Measurements from ENCODE around the gene LHX4. TPM values are rescaled to one million over a fixed set of nuclear protein-coding genes. Genes with fewer than 3 reads are reported as not detected.
"Not testable (repeated sequence)": the region's sequence is repeated elsewhere in the genome, so short reads cannot be mapped to it uniquely, and the experiment has no call there.

Gene LHX4
- polyA plus RNA-seq, 1 donor: 1.6 TPM

DNA sequence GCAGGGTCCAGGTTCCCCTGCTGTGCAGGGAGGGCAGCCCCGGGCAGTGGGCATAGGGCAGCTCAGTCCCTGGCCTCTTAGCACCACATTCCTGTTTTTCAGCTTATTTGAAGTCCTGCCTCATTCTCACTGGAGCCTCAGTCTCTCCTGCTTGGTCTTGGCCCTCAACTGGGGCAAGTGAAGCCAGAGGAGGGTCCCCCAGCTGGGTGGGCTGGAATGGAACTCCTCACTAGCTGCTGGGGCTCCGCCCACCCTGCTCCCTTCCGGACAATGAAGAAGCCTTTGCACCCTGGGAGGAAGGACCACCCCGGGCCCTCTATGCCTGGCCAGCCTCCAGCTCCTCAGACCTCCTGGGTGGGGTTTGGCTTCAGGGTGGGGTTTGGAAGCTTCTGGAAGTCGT lies 32.8 kb upstream of the LHX4 start:
- no peak for DNase-seq

DNA sequence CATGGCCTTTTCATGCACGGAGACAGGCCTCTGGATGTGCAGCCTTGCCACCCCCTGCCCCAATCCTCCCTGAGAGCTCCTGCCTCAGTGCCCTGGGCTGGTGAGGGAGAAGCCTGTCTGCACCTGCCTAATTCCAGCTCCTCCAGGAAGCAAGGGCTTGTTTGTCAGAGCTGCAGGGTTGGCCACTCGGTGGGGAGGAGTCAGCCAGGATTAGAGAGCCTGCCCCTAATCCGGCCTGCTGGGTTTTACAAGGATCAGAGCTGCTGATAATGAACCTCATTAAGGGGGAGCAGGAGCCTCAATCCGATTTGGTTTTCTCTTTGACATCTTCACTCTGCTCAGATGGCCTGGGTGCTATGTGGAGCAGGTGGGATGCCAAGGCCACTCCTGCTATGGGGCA lies 31.9 kb upstream of the LHX4 start:
- DNase-seq: no peak

DNA sequence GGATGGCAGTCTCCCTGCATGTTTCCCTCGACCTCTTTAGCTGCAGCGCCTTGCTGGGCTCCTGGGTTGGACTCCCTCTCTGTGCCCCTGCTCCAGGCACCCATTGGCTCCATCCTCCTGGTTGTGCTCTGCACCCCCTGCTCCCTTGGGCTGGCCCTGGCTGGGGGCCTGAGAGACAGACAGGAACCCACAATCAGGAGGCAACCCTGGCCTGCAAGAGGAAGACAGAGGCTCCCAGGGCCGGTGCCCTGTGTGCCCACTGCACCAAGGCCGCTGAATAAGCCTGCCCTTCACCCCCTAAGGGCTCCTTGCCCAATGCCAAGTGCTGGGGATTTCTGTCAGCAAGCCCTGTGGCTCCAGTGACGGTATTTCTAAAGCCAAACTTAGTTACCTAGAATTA lies 31.5 kb upstream of the LHX4 start:
- DNase-seq: no peak

DNA sequence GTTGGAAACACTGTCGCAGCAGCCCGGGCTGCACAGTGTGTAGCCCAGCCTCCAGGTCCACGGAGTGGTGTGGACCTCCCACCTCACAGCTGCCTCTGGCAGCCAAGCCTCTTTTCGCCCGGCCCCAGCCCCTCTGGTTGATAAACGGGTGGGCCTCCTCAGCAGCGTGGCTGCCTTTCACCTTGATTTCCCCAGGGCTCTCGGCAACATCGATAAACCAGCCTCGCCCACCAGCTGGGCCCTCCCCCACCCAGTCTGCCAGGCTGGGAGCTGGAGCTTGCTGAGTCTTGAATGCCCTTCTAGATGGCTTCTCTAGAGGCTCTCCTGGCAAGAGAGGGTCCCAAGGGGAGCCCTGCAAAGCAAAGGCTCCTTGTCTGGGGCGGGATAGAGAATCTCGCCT lies 31.0 kb upstream of the LHX4 start:
- DNase-seq: no peak

DNA sequence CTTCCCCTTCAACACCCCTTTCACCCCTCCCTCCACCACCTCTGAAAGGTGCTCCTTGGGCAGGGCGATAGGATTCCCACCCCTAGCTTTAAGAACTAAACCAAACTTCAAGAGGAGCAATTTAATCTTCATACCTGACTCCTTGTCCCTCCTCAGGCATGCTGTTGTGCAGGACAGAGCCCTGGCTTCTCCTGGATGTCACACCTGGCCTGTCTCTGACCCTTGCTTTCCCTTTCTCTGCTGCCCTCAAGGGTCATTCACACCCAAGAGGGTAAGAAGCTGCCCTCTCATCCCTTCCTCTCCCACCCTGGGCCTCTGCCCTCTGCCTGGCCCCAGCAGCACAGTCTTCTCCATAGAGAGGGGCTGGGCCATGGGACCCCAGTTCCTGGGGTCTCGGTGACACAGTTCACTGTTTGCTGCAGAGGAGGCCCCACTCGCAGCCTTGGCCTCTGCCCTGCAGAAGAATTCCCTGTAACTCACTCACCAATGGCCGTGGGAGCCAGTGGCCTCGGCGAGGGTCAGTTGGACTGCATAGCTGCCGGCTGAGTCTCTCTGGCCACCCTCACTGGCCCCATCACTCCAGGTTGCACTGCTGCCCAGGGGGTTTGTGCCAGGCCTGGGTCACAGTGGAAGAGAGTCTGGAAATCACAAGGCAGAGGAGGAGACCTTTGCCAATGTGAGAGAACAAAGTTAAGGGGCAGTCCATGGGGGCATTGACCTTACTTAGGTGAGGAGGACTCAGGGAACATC lies 28.4 kb upstream of the LHX4 start:
- DNase-seq: no peak

DNA sequence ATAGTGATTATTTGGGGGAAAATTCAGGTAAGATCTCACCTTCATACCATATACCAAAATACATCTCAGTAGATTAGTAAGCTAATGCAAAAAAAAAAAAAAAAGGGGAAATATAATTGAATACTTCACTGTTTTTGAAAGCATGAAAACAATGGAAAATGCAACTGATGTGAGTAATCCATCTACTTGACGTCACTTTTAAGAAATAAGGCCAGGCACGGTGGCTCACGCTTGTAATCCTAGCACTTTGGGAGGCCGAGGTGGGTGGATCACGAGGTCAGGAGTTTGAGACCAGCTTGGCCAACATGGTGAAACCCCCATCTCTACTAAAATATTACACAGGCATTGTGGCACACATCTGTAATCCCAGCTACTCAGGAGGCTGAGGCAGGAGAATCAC lies 27.5 kb upstream of the LHX4 start:
- not testable (repeated sequence) for DNase-seq

DNA sequence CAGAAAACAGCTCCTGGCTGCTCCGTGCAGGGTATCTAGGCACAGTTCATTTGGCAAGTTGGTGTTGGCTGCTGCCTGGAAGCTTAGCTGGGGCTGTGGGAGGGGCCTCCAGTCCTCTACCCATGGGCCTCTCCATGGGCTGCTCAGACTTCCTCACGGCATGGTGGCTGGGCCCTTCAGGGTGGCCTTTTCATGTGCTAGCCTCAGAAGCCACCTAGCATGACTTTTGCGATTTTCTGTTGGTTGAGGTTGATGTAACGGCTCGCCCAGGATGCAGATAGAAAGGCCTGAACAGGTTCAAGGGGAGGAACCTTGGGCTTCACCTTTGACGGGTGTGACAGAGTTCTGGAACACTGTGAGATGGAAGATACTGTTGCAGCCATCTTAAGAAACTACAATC lies 25.8 kb upstream of the LHX4 start:
- DNase-seq: no peak

DNA sequence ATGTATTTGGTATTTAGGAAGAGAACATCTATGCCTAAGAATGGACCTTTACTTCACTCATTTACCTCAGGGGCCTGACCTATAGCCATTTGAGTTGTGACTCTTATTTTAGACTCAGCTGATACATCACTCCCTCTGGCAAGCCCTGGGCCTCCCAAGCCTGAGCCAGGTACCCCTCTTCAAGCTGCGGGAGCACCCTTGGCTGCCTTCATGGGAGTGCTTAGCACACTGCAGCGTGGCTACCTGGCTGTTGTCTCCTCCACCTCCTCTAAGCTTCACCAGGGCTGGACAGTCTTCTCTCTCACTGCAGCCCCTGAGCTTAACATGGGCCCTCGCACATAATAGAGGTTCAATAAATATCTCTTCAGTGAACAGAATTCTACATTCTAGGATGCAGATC lies 23.5 kb upstream of the LHX4 start:
- no peak for DNase-seq

DNA sequence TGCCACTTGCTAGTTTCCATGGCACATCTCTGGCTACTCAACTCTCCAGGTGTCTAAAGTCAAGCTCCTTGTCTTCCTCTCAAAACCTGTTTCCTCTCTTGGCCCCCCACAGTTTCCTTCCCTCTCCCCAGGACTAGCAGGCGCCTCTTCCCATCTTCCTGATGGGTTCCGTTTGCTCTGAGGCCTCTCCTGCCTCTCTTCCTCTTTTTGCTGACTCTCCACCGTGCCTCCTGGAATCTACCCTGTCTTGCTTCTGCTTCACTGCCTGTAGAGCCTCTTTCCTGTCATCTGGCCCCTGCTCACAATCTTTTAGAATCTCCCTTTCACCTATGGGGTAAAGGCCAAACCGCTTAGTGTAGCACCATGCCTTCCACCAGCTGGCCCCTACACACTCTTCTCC lies 21.8 kb upstream of the LHX4 start:
- DNase-seq: no peak

DNA sequence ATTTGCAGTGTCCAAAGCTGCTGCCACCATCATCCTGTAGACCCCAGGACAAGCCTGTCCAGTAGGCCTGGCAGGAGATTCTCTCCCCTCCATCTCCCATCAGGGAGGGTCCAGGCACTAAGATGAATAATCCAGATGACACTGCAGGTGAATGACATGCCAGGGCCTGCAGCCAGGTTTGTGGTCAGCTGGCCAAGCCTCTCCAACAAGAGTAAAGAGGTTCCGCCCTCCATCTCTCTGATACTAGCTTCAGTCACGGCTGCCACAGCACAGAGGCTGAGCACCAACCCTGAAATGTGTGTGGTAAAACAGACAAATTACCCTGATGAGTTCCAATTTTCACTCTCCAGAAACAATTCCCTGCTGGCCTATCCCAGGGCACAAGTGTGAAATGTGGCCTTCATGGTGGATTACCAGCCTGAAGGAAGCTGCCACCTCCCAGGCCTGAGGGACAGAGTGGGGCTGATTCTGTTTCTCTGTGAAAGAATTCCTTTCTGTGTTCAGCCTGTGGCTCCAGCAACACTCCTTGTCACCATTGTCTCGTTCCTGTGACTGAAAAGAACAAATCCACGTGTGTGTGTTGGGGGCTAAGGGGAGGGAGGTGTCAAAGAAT lies 19.9 kb upstream of the LHX4 start:
- DNase-seq: no peak

DNA sequence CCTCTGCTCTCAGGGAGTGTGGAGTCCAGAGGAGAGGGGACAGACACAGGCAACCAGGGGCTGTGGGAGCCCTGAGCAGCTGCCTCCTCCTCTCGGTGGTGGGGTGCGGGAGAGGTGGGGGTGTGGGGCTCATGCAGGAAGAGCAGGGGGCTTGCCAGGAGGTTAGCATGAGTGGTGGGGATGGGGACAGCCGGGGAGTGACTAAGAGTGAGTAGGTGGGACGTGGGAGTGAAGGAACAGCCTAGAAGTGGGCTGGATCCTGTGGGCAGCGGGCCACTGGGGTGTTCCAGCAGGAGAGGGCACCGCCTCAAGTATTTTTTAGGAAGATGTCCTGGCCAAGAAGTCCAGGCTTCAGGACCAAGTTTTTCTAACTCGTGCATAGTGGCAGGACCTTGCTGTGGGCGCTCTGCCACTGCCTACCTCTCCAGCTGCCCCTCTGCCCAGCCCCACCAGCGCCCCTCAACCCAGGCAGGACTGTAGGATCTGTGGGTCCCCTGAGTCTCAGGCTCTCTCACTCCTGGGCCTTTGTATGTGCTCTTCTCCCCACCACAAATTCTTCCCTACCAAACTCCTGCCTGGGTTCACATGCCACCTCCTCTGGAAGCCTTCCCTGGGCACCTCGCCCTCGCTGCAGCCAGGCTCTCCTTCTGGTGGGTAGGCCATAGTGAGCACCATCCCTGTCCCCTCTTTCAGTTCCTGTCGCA lies 18.8 kb upstream of the LHX4 start:
- no peak for DNase-seq

DNA sequence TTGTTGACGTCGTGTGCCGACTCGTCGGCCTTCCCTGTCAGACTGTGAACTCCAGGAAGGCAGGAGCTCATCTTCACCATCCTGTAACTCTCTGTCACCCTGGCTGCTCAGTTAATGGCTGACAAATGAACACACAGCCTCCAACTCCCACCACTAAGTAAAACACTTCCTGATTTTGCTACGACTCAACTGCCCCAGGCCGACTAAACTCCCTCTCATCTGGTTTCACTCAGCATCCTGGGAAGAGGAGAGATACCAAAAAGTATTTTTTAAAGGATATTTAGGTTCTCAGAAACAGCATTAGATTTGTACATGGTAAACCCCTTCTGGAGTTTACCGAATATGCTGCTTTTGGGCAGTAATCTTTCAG lies 18.2 kb upstream of the LHX4 start:
- no peak for DNase-seq

DNA sequence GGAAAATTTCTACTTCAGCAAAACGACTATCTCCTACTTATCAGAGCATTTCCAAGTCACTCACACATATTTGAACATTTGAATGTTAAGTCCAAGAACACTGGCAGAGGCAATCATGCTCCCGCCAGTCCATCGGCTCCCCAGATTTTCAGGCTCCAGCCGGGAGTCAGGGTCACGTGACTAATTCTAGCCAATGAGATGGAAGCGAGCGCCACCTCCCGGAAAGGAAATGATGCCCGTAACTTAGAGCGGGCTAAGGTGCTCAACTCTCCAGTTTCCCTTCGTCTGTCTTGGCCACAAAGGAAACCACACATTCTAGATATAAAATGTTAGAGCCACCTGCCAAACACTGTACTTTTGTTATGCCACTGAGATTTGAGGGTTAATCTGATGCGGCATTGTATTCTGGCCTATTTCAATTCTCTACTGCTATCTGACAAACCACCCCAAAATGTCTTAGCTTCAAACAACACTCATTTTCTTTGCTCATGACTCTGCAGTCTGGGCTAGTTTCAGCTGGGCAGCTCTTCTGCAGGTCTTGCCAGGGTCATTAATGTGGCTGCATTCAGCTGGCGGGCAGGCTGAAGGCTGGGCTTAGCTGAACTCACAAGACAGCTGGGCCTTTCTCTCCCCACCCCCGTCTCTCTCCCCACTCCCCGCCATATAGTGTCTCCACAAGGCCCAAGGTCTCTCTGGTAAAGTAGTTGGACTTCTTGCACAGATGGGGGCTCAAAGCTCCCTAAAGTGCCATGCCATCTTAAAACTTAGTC lies 16.5 kb upstream of the LHX4 start:
- DNase-seq: no peak

DNA sequence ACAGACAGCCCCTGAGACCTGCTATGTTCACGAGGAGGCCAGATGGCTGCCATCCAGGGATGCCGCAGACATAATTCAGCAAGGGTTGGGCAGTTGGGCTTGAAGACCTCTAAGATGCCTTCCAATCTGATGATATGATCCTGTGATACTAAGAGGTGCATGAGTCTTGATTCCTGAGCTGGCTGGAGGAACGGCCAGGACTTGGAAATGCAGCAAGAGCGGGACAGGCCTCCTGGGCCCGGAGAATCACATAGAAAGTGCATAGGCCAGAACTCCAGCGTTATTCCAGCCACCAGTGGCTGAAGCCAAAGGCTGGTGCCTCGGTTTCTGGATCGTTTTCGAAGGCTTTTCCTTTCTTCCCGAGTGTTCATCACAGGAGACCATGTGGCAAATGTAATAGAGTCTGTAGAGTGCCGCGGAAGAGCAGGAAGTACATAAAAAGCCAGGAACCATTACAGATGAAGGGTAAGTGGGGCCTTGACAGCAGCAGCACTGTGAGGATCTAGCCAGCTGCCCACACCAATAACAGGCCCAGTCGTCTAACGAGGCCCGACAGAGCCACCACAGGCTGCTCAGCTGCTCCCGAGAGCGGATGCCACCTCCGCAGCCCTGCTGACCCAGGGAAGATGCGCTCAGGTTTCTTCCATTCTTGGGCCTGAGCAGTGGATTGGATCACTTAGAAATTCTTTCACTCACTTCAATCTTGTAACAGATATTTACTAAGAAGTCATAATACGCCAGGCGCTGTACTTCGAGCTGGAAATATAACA lies 14.0 kb upstream of the LHX4 start:
- DNase-seq: no peak

DNA sequence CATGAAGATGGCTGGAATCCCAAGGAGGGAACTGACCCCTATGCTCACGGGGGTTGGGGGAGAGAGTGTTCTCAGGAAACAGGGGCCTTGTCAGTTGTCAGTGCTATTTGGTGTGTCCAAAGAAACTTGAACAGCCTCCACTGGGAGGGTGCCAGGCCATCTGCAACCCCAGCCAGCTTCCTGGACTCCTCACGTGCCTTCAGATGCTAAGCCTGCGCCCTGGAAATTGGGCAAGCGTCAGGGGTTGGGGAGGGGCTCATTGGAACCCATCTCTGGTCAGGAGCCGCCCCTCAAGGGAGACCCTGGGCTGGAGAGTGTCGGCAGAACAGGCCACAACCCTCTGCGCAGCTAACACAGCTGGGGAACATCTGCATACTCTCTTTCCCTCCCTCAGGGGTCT lies 13.1 kb upstream of the LHX4 start:
- no peak for DNase-seq

DNA sequence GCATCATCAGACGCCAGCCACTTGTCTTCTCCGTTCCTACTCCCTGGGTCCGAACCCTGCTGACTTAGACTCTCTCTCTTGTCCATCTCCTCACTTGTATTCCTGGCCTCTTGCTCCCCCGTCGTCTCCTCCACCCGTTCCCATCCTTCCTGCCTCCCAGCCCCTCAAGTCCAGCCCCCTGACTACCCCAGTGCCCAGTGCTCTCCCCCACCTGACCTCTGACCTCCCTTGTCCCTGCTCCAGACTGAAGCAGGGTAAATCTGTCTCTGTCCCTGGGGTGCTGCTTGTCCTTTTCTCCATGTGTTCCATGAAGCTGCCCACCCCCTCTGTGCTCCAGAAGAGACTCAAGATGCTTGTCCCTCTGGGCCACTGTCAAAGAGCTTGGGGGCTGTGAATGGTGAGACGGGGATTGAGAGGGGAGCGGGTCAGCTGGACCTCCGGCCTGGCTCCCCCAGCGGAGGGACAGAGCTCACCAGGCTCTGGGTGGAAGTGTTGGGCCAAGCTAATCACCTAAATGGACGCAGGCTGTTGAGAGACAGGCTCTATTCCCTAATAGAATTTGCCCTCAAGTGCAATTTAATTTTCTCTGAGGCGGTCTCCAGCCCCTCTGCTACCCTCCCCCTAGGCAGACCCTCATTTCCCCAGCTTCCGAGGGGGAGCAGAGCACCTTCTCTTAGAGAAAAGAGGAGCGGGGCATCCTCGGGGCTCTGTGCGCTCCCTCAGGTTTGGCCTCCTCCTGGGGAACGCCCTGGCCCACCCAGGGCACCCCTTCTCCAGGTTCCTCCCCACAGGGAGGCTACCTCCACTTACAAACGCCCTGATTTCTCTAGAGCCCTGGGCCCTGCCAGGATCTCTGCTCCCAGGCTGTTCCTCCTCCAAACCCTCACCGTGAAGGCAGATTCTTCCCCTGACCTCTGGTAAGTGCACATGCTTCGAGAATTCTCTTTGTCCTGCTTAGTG lies 11.0 kb upstream of the LHX4 start:
- DNase-seq: no peak

DNA sequence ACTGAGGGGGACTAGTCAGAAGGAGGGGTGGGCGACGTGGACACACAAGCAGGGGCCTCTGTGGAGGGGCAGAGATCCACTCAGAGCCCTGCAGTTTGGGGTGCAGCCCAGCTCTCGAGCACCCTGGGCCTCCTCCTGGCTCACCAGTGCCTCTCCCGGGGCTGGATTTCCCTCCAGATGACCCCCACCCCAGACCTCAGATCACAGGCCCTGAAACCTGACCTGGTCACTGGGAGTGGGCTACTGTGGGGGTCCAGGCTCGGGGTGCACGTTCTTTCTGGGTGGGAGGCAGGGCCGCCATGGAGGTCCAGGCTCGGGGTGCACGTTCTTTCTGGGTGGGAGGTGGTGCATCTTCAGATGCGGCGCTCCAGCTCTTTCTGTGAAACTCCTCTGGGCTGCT lies 10.3 kb upstream of the LHX4 start:
- DNase-seq: no peak

DNA sequence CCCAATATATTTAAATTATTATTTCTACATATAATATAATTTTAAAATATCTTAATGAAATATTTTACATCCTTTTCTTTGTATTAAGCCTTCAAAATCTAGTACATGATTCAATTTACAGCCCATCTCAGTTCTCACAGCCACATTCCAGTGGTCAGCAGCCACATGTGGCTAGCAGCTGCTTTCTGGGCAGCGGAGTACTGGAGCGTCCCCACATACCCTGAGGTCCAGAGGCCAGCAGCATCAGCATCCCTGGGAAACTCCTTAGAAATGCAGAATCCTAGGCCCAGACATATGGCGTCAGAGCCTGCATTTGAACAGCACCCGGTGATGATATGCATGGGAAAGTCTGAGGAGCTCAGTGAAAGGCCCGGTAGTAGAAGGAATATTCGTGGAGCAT lies 8.6 kb upstream of the LHX4 start:
- DNase-seq: no peak

DNA sequence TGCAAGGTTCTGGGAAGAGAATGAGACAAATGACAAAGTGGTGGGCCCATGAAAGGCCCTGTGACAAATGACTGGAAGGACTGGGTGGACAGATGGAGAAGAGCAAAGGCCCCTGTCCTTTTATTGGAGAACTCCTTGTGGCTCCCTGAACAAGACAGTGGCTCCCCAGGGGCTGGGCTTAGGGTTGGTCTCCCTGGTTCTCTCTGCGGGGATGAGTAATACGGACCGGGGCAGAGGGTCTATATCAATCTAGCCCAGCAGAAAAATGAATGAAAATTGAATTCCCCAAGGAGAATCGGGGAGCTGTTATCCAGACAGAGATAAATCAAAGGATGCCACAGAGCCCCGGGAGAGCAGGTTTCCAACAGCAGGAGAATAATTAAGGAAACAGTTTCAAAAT lies 5.2 kb upstream of the LHX4 start:
- no peak for DNase-seq

DNA sequence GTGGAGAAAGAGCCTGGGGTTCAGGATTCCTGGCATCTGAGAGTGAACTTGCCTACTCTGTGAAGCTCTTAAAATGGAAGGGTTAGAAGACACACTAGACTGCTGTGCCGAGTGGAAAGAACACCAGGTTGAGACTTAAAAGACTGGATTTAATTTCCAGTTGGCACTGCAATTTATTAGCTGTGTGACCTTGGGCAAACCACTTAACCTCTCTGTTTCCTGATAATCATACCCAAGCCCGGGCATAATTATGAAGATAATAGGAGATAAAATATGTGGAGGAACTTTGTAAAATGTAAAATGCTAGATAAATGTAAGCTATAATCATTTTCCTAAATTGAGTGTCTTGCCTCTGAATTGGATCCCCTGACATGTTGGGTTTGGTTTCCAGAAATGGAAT lies 4.7 kb upstream of the LHX4 start:
- DNase-seq: no peak

DNA sequence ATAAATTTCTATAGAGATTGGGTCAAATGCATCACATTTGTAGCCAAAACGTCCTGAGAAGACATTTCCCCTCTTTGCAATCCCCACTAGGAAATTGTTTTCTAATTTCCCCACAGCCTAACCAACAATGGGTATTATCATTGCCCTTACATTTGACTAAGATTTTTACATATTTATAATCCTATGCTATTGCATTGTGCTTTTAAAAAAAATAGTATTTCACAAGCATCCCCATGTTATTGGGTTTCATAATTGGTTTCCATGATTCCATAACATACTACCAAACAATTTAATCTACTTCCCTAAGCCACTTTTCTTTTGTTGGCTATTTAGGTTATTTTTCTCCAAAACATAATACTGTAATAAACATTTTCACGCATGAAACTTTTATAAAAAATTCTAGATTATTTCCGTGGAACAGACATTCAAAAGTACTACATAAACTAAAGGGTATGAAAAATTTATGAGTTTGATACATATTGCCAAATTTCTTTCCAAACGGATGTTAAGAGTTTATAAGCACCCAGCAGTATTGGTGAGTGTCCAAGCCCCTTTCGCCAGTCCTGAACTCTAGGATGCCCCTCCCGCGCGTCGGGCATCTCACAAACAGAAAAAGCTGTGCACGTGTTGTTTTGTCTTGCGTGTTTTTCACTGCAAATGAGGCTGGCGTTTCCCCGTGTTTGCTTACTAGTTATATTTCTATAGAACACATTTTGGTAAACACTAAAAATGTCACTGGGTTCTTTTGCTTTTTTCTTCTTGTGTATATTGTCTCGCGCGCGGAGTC lies 2.0 kb upstream of the LHX4 start:
- DNase-seq: no peak
